Stomach (tissue), 4 donors: ENCODE results near the gene PAQR5.

Experiments
- CTCF ChIP-seq, 7 experiments: fragments of 450-650 bp in 4 of 7; fragments of 200-600 bp in 3 of 7; sonication (generic) in 3 of 7; IDR thresholded peaks; one replicate each; pipeline ENCODE4 v1.5.1; 2016 to 2019; ENCODE audit warnings: antibody characterized with exemption in 7 of 7, control low read depth in 2 of 7, mild to moderate bottlenecking in 1 of 7
- EP300 ChIP-seq: sonication (generic); formaldehyde crosslinking; IDR thresholded peaks from one replicate; pipeline ENCODE4 v1.6.1; 2017; ENCODE audit warnings: antibody characterized with exemption
- POLR2A ChIP-seq, 4 donors: fragments of 450-650 bp; IDR thresholded peaks; one replicate each; pipeline ENCODE4 v1.6.1; 2016; ENCODE audit warnings: antibody characterized with exemption in 4 of 4, control low read depth in 2 of 4, mild to moderate bottlenecking in 1 of 4, moderate library complexity in 1 of 4
- POLR2AphosphoS5 ChIP-seq, 3 donors: sonication (generic); formaldehyde crosslinking; IDR thresholded peaks; one replicate each; pipeline ENCODE4 v1.6.1; 2016; ENCODE audit warnings: antibody characterized with exemption in 3 of 3

GRCh38 chr15:69289342-69290146 lies 9.2 kb upstream of the PAQR5 start:
- TF ChIP-seq CTCF (IDR thresholded peaks at IDR 0.05) (no peak), POLR2AphosphoS5 (IDR thresholded peaks at IDR 0.05) (no peak), POLR2A (IDR thresholded peaks at IDR 0.05) (no peak), EP300 (no peak)
